GM20431 (cell line): Measurements from ENCODE around the gene PCSK7.

Experiments used
- in situ Hi-C: fragments of 300-500 bp; cut with MseI, MboI; formaldehyde crosslinking; loops from one replicate; pipeline ENCODE4 v1.15.0; 2020; ENCODE audit warnings: low sequenced_read_pairs; ENCODE audit not compliant: unreplicated experiment

PCSK7 gene

DNA sequence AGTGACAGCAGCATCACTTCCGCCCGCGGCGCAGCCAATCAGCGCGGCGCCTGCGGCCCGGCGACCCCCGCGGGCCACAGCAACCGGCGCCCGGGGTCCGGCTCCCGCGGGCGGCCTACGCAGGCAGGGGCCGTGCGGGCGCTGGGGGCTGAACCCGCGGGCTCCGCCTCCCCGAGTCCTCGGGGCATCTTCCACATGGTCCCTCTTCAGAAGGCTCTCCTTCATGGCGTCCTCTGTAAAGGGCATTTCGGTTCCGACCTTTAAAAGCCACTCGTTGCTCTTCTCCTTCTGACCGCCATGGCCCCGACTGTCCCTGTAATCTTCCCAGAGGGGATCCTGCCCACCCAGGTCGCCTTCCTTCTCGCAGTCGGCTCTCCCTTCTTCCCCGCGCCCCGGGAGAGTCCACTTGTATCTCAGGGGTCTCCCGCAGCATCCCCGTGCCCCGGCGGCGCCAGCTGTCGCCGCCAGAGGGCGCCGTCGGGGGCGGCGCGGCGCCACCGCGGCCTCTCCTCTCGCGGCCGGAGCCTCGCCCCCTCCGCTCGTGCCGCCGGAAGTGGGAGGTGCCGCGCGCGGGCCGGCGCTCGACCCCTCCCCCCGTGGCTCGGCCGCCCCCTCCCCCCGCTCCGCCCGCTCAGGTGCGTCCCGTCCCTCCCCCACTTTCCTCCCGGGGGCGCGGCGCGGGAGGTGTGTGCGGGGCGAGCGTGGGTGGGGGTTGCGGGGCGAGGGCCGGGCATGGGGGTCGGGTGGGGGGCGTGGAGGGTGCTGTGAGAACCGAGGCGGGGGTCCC, 412 bp upstream of the PCSK7 start, which contains the start of gene RNF214:
Gene RNF214, plus strand, starts transcription at position 580 of the 787 bp plus-strand sequence. CDS start 1,602 bp downstream, outside the sequence.
- in situ Hi-C loops: no loop called here

- in situ Hi-C loops: no loop called here
Measured at GRCh38 chr11:117230999-117231841, 653 bp downstream of the PCSK7 start.

- in situ Hi-C loops: no loop called here
Measured at GRCh38 chr11:117230286-117230961, 1.4 kb downstream of the PCSK7 start.

- in situ Hi-C loops: no loop called here
Measured at GRCh38 chr11:117229931-117230285, 2.0 kb downstream of the PCSK7 start.

- in situ Hi-C loops: no loop called here
Measured at GRCh38 chr11:117229411-117229810, 2.5 kb downstream of the PCSK7 start.

- in situ Hi-C loops: no loop called here
Measured at GRCh38 chr11:117228091-117228490, 3.8 kb downstream of the PCSK7 start.

GRCh38 chr11:117226388-117227385, 5.2 kb downstream of the PCSK7 start:
- in situ Hi-C loops: no loop called here

GRCh38 chr11:117225553-117226170, 6.2 kb downstream of the PCSK7 start:
- in situ Hi-C loops: no loop called here

- in situ Hi-C loops: no loop called here
Measured at GRCh38 chr11:117223741-117224689, 7.9 kb downstream of the PCSK7 start.

DNA sequence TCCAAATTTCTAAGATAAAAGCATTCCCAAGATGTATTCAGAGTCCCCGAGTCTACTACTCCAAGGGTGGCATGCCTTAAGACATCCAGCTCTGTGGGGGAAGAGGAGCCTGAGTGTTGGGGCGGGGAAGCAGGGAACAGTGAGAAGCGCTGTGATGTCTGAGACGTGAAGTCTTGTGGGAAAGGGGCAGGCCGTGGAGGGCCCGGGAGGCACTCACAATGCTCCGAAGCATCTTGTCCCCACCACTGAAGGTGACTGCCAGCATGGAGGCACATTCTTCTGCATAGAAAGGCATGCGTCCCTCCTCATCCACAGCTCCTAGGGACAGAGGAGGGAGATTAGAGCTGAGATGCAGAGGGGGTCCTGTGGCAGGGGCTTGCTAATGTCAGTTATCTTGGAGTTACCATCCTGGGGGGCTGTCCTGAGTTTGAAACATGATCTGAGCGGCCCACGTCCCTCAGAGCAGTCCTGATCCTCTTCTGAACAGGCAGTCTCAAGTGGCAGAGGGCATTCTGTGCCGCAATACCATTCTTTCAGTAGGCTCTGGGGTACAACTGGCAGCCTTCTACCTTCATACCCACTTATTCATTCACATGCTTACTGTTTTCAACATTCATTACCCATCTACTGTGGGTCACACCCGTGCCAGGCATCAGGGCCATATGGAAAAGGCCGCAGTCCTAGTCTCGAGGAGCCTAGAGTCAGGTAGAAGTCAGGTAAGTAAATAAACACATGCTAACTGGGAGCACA, 8.7 kb downstream of the PCSK7 start:
- in situ Hi-C loops: no loop called here

- in situ Hi-C loops: no loop called here
Measured at GRCh38 chr11:117221775-117222517, 9.9 kb downstream of the PCSK7 start.

DNA sequence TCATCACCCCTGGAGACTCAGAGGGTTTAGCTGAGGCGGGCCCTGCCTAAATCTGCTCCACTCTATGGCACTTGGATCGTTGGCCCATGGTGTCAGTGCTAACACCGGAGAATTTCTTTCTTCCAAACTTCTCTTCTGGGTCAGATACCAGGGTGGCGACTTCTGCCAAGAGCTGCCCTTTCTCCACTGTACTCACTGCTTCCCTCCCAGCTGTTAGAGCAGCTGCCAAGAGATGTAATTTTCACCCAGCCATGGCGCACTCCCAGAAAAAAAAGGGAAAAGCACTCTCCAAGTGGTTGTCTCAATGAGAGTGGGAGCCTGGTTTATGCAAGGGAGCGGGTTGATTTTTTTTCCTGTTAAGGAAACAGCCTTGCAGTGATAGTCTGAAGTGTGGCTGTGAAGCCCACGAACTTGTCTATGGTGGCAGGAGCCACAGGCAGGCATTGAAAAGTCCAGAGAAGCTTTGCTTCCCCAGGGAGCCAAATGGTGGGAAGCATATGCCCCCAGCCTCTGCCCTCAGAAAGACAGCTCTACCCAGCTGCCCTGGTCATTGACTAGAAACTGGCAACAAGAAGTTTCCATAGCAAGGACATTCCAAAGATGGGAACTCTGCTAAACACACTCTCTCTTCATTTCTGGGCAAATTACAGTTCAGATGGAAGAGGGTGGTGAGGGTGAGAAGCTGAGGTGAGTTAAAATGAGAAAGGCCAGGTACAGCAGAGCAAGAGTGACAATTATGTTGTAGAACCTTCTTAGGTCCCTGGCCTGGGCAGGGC, 10.7 kb downstream of the PCSK7 start:
- in situ Hi-C loops: no loop called here

- in situ Hi-C loops: no loop called here
Measured at GRCh38 chr11:117220568-117220967, 11.3 kb downstream of the PCSK7 start.

DNA sequence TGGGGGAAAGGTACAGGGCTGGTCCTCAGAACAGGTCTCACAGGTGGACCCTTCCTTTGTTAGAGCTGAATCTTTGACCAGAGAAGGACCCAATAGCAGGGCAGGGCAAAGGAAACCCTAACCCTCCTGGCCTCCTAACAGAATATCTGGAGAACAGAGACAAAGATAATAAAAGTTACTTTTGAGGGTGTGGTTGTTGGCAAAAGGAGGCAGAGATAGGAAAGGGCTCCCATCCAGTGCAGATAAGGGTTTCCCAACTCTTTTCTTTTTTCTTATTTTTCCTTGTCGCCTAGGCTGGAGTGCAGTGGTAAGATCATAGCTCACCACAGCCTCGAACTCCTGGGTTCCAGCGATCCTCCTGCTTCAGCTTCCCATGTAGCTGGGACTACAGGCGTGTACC, 11.9 kb downstream of the PCSK7 start:
- in situ Hi-C loops: no loop called here

DNA sequence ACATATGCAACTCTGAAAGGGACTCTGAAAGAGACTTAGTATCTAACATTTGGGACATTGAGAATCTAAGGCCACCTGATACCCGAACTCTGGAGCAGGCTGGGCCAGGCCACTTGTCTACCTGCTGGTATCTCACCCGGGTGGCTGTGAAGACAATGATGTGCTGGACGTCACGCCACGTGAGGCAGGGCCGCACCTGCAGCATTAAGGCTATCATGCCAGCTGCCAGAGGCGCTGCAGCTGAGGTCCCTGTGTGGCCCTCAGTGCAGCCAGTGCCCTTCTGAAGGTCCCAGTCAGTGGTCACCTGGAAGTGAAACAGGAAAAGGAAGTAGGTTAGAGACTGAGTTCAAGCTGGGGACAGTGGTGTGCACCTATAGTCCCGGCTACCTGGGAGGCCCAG, 12.4 kb downstream of the PCSK7 start:
- in situ Hi-C loops: no loop called here

- in situ Hi-C loops: no loop called here
Measured at GRCh38 chr11:117219001-117219400, 12.9 kb downstream of the PCSK7 start.
